ENCODE results near the gene RALA. TPM values are rescaled to one million over a fixed set of nuclear protein-coding genes. Genes with fewer than 3 reads are reported as not detected.
"Not testable (repeated sequence)": the region's sequence is repeated elsewhere in the genome, so short reads cannot be mapped to it uniquely, and the experiment has no call there.

The RALA gene
- total RNA-seq, 1 donor from 2014 or later: 39.3 TPM

GRCh38 chr7:39733881-39734632, 110.7 kb downstream of the RALA start:
- DNase-seq: no peak

GRCh38 chr7:39734633-39735004, 111.2 kb downstream of the RALA start:
- no peak for DNase-seq

GRCh38 chr7:39735903-39736302, 112.5 kb downstream of the RALA start:
- DNase-seq: no peak

DNA sequence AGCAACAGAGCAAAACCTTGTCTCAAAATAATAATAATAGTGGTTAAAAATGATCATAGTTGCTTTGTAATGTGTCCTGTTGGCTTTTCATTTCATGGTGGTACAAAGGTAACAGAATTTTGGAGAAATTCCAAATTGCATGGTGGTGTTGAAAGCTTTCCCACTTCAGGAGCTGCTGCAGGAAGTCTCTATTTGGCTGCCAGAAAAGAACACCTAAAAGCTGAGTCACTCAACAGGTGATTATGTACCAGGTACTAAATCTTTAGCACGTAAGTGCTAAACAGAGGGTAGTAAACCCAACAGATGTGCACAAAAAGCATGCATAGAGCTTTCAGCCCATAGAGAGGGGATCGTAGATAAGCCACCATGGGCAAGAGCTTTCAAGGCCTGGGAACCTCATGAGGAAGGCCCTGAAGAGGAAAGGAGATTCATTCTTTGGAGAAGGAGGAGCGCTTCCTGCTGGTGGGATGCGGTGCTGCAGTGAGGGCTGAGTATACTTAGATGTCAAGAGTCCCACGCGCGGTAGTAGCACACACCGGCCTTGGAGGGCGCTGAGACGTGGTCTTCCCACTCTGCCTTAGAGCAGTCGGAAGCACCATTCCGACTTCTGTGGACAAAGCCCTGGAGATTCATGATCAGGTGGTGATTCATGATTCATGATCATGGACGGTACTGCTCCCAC, 118.7 kb downstream of the RALA start:
- no peak for DNase-seq

GRCh38 chr7:39744620-39745019, 121.2 kb downstream of the RALA start:
- DNase-seq: no peak

- DNase-seq: no peak
Measured at GRCh38 chr7:39745320-39745719, 121.9 kb downstream of the RALA start.

GRCh38 chr7:39746103-39746819, 122.9 kb downstream of the RALA start:
- DNase-seq: peak; percentile 74

GRCh38 chr7:39749177-39749576, 125.8 kb downstream of the RALA start:
- DNase-seq: no peak

DNA sequence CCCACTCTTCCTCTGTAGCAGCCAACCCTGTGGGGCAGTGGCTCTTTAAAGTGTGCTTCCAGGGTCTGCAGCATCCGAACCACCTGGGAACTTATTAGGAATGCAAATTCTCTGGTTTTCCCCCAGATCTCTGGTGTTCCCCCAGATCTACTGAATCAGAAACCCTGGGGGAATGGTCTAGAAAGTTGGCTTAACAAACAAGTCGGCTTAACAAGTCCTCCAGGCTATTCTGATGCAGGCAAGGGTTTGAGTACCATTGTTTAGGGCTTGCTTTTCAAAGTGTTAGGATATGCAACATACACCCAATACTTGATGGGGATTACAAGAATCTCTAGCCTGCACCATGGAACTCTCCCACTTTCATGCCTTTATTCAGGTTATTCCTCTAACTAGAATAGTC, 126.3 kb downstream of the RALA start:
- DNase-seq: no peak

DNA sequence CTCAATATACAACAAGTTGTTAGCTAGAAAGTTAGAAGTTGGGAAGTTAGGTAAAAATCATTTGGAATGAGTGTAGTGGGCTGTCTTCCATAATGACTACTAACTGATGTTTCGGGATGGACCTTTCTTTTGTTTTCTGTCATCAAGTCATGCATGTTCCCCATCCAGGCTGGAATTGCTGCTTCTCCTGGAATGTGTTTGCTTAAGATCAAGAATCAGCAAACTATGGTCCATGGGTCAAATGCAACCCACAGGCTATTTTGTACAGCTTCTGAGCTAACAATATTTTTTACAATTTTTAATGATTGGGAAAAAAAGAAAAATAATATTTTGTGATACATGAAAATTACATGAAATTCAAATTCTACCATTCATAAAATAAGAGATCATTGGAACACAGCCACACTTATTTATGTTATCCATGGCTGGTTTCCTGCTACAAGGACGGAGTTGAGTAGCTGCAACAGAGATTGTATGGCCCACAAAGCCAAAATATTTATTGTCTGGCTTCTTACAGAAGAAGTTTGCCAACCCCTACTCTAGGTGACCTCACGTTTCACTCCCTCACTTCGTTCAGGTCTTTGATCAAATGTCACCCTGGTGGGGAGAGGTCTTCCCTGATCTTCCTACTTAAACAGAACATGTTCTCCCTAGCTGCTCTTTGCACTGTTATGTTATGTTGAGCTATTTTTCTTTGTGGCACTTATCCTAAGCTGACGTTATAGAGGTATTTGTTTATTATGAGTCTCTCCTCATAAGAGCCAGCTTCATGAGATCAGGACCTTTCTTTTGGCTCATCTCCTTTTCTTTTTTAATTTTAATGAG, 127.1 kb downstream of the RALA start:
- no peak for DNase-seq

GRCh38 chr7:39753237-39753636, 129.9 kb downstream of the RALA start:
- DNase-seq: not testable (repeated sequence)

GRCh38 chr7:39753823-39754325, 130.5 kb downstream of the RALA start:
- no peak for DNase-seq

GRCh38 chr7:39754326-39755120, 131.2 kb downstream of the RALA start:
- no peak for DNase-seq

DNA sequence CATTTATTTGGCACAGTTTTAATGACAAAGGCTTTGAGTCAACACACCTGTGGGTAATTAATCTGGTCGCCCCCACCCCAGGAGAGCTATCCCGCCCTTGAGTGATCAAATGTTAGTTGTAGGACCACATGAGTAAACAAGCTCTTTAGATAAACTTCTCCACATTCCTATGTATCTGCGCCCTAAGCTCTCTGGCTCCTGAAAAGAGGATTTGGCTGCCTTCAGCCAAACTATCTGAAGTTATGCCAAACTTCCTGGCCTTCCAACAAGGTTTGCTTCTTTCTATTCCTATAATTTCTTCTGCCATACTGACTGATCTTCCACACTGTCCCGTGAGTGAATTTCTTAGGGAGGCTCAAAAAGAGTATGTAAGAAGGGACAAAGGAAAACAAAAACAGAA, 134.2 kb downstream of the RALA start:
- DNase-seq: no peak

Other genes starting within 250 kb of the RALA start
- gene YAE1, start 57.2 kb upstream of the RALA start, total RNA-seq: 51.9 TPM

Data from occipital lobe (tissue), 2 donors.